H1 (cell line): ENCODE data around the gene ZMYND15. TPM values are rescaled to one million over a fixed set of nuclear protein-coding genes. Genes with fewer than 3 reads are reported as not detected.

ENCODE experiments used
- CBX8 ChIP-seq: fragments of 300-800, 300-1000 bp; sonication (generic); IDR thresholded peaks from 2 replicates; pipeline ENCODE4 v1.7.1; 2016; ENCODE audit warnings: low read depth, low read length, borderline replicate concordance
- CTCF ChIP-seq, 3 experiments: IDR thresholded peaks; 1 replicate in 2 of 3; 2 replicates in 1 of 3; pipeline versions ENCODE4 v1.5.1 to v1.6.1; 2011; ENCODE audit warnings: low read length in 3 of 3, mild to moderate bottlenecking in 3 of 3, inconsistent platforms in 2 of 3, low read depth in 1 of 3, moderate library complexity in 1 of 3; ENCODE audit not compliant: insufficient read depth in 1 of 3; ENCODE audit errors: control extremely low read depth in 1 of 3
- E2F6 ChIP-seq: IDR thresholded peaks from 2 replicates; pipeline ENCODE4 v1.6.1; 2012; ENCODE audit warnings: inconsistent platforms
- polyA plus RNA-seq, 7 experiments: library from polyadenylated mRNA; depleted of rRNA in 3 of 7; stranded (reverse) in 5 of 7; unstranded in 2 of 7; fragments of >200 nt in 5 of 7; fragments of 200-250 nt in 2 of 7; gene quantifications; 1 replicate in 5 of 7; 2 replicates in 1 of 7; 4 replicates in 1 of 7; pipeline versions ENCODE4 v1.2.1 to v1.2.3, GENCODE V29; 2011 to 2013; ENCODE audit warnings: missing spikeins in 2 of 7, mixed read lengths in 2 of 7
- total RNA-seq: library from RNA; stranded (reverse); fragmentation: NEBNext Ultra II Directional; extraction: Animal tissue kit (Norgen Biotek cat#: 25700); gene quantifications from 2 replicates; pipeline ENCODE4 v1.2.1, GENCODE V29; 2021

The ZMYND15 gene
- total and polyA plus RNA-seq, 2 of the 8 experiments (the other 6 are each of a cell fraction or from before 2014, with no cell fraction given), result 0.53 to 0.58 TPM

DNA sequence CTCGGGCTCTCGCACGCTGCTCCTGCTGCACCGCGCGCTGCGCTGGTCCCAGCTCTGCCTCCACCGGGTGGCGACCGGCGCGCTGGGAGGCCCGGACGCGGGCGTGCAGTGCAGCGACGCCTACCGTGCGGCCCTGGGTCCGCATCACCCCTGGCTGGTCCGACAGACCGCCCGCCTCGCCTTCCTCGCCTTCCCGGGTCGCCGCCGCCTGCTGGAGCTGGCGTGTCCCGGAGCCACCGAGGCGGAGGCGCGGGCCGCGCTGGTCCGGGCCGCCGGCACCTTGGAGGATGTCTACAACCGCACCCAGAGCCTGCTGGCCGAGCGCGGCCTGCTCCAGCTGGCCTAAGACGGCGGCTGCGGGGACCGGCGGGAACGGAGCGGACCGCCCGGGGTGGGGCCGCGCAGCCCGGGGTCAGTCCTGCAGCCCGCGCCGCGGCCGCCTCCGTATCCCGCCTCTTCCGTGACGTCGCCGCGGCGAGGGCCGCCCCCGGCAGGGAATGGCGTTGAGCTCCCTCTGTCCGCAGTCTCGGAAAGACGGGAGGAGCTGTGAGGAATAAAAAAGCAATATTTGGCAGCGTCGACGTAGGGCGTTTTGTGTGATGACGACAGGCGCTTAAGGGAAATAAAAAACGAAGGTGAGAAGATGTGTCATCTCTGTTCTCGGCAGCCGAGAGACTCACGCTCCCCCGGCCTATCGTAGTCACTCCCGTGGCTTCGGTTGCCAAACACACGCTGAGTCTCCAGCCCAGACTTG is 50.5 kb downstream of the ZMYND15 start (continued):
- TF ChIP-seq CBX8, result no peak
- peak; percentile 55; the same call in 1 of the 2 replicates for TF ChIP-seq E2F6
- TF ChIP-seq CTCF (IDR thresholded peaks at IDR 0.05; ENCODE audit: control extremely low read depth in 1 of 3, insufficient read depth in 1 of 3, low read depth in 1 of 3, low read length in 3 of 3), result peak; percentile 57 to 75 (median 73)
